ENCODE results near the gene GPR34. TPM values are rescaled to one million over a fixed set of nuclear protein-coding genes. Genes with fewer than 3 reads are reported as not detected.

The GPR34 gene
- total and polyA plus RNA-seq, 2 of the 4 experiments (the other 2 are of a cell fraction): not detected

- Histone ChIP-seq H3K23ac (ENCODE audit: low read depth, low read length) (no peak overlapping the region), H3K9ac (ENCODE audit: low read depth, low read length) (no peak overlapping the region), H2BK120ac (ENCODE audit: low read depth, low read length) (no peak overlapping the region), H3K4me2 (ENCODE audit: low read depth, low read length) (no peak overlapping the region), H4K20me1 (ENCODE audit: insufficient read depth, low read length) (no peaks in the 10 kb centered on the region), H3K9me1 (ENCODE audit: insufficient read depth, low read length) (no peaks in the 10 kb centered on the region), H3K14ac (replicated peaks; ENCODE audit: low read depth, low read length) (no peak overlapping the region), H2BK15ac (ENCODE audit: low read depth, low read length) (no peak overlapping the region), H3K56ac (ENCODE audit: extremely low read depth, insufficient read depth, low read length) (no peak overlapping the region), H3K4me3 (ENCODE audit: insufficient read depth, low read depth, low read length) (no peak overlapping the region), H3K27me3 (ENCODE audit: control insufficient read depth, insufficient read depth, low read length) (no peaks in the 10 kb centered on the region; the same call in 1 of the 2 replicates), H4K5ac (ENCODE audit: low read depth, low read length) (no peak overlapping the region), H3K79me1 (ENCODE audit: low read depth in 1 of 2, low read length in 2 of 2) (no peaks in the 10 kb centered on the region), H2BK5ac (ENCODE audit: low read depth, low read length, poor library complexity, severe bottlenecking) (no peak overlapping the region), H4K91ac (ENCODE audit: insufficient read depth, low read depth, low read length) (no peak overlapping the region), H2AFZ (replicated peaks; ENCODE audit: low read length, poor library complexity) (no peak overlapping the region), H2AK9ac (replicated peaks; ENCODE audit: low read depth, low read length, poor library complexity) (no peak overlapping the region), H2BK20ac (ENCODE audit: low read depth, low read length) (no peak overlapping the region), H3K4me1 (ENCODE audit: control insufficient read depth, insufficient read depth, low read length) (no peaks in the 10 kb centered on the region), H2AK5ac (ENCODE audit: low read depth, low read length) (no peak overlapping the region), H3K18ac (ENCODE audit: low read depth, low read length) (no peak overlapping the region), H3K36me3 (ENCODE audit: control insufficient read depth, insufficient read depth, low read length) (no peaks in the 10 kb centered on the region), H3K27ac (ENCODE audit: insufficient read depth, low read length) (no peak overlapping the region), H4K8ac (ENCODE audit: low read depth in 2 of 2, low read length in 2 of 2) (no peak overlapping the region), H3K9me3 (ENCODE audit: control insufficient read depth, insufficient read depth, low read length) (peaks cover 8% of the 10 kb centered on the region; the same call in 1 of the 2 replicates), H3K4ac (ENCODE audit: low read depth, low read length) (no peak overlapping the region)
- WGBS, 2 experiments (ENCODE audit: extremely low coverage in 2 of 2, insufficient read length in 1 of 2): 24% methylated on average over 3 of the region's 12 CpGs; no CpG with 5 or more reads in 1 of the 2 experiments
- ATAC-seq (ENCODE audit: low read depth) (no peak), DNase-seq (no peak)
- BruUV-seq (replicated peaks): no TSS peak
- TF ChIP-seq CEBPB (IDR thresholded peaks at IDR 0.05; ENCODE audit: low read depth, low read length) (no peak), RFX5 (IDR thresholded peaks at IDR 0.05; ENCODE audit: low read depth, low read length) (no peak)
- intact Hi-C loops (cut with micrococcal nuclease): no loop called here
- CTCF ChIA-PET: no interaction called here
- POLR2A ChIA-PET (ENCODE audit: unreplicated experiment): no interaction called here
- in situ Hi-C loops (cut with MboI; ENCODE audit: low sequenced_read_pairs): no loop called here
- dilution Hi-C loops (cut with HindIII; ENCODE audit: low sequenced_read_pairs, unreplicated experiment): no loop called here
These were observed 28.1 kb downstream of the GPR34 start for GRCh38 chrX:41716767-41717473.
